ENCODE data around the gene MAPK8.
"Not testable (repeated sequence)": the region's sequence is repeated elsewhere in the genome, so short reads cannot be mapped to it uniquely, and the experiment has no call there.

MAPK8 gene

GRCh38 chr10:48306265-48306869 lies at the start of gene MAPK8:
Gene MAPK8, plus strand, starts transcription at chr10:48306677. Its CDS starts 94,984 bp downstream, at chr10:48401661.
- DNase-seq: peak; percentile 65 to 67

GRCh38 chr10:48257407-48257961 lies 49.0 kb upstream of the MAPK8 start:
- no peak for DNase-seq

- DNase-seq: no peak
Observed at GRCh38 chr10:48258105-48258504, 48.4 kb upstream of the MAPK8 start.

GRCh38 chr10:48266528-48266927 lies 39.9 kb upstream of the MAPK8 start:
- DNase-seq: no peak

- no peak for DNase-seq
Observed at GRCh38 chr10:48271047-48271730, 35.3 kb upstream of the MAPK8 start.

- DNase-seq: no peak
Observed at GRCh38 chr10:48272682-48273081, 33.8 kb upstream of the MAPK8 start.

GRCh38 chr10:48273741-48274140 lies 32.7 kb upstream of the MAPK8 start:
- DNase-seq: no peak

- DNase-seq: no peak
Observed at GRCh38 chr10:48274636-48275035, 31.8 kb upstream of the MAPK8 start, which contains the start of gene FRMPD2. Gene FRMPD2, minus strand, starts transcription at chr10:48274696. Its CDS starts 129 bp downstream, at chr10:48274567.

- no peak for DNase-seq
Observed at GRCh38 chr10:48277093-48277492, 29.4 kb upstream of the MAPK8 start.

GRCh38 chr10:48279081-48279751 lies 27.3 kb upstream of the MAPK8 start:
- DNase-seq: no peak

- not testable (repeated sequence) for DNase-seq
Observed at GRCh38 chr10:48281697-48282096, 24.8 kb upstream of the MAPK8 start.

- no peak for DNase-seq
Observed at GRCh38 chr10:48282829-48283228, 23.6 kb upstream of the MAPK8 start.

- DNase-seq: no peak
Observed at GRCh38 chr10:48284002-48284546, 22.4 kb upstream of the MAPK8 start.

GRCh38 chr10:48284811-48285210 lies 21.7 kb upstream of the MAPK8 start:
- no peak for DNase-seq

- DNase-seq: no peak
Observed at GRCh38 chr10:48285710-48286109, 20.8 kb upstream of the MAPK8 start.

GRCh38 chr10:48286356-48286755 lies 20.1 kb upstream of the MAPK8 start:
- no peak for DNase-seq

- no peak for DNase-seq
Observed at GRCh38 chr10:48287417-48288391, 18.8 kb upstream of the MAPK8 start.

GRCh38 chr10:48288661-48289060 lies 17.8 kb upstream of the MAPK8 start:
- no peak for DNase-seq

GRCh38 chr10:48289501-48290238 lies 16.8 kb upstream of the MAPK8 start:
- peak; percentile 0 to 2 for DNase-seq

GRCh38 chr10:48290286-48290685 lies 16.2 kb upstream of the MAPK8 start:
- no peak for DNase-seq

GRCh38 chr10:48291190-48291589 lies 15.3 kb upstream of the MAPK8 start:
- no peak for DNase-seq

Measured in NCI-H1930 (cell line).